GM18951 (cell line): ENCODE measurements around the gene UBR4.

Source experiments
- POLR2A ChIP-seq: IDR thresholded peaks from 4 replicates; pipeline ENCODE4 v1.6.1; 2011; ENCODE audit warnings: mild to moderate bottlenecking; ENCODE audit not compliant: insufficient read length, insufficient read depth; ENCODE audit errors: extremely low read depth
- in situ Hi-C: fragments of 300-500 bp; cut with MboI; formaldehyde crosslinking; loops from one replicate; pipeline ENCODE4 v1.12.0; 2022; ENCODE audit warnings: low sequenced_read_pairs, mixed read lengths, inconsistent platforms; ENCODE audit not compliant: unreplicated experiment

The UBR4 gene

DNA sequence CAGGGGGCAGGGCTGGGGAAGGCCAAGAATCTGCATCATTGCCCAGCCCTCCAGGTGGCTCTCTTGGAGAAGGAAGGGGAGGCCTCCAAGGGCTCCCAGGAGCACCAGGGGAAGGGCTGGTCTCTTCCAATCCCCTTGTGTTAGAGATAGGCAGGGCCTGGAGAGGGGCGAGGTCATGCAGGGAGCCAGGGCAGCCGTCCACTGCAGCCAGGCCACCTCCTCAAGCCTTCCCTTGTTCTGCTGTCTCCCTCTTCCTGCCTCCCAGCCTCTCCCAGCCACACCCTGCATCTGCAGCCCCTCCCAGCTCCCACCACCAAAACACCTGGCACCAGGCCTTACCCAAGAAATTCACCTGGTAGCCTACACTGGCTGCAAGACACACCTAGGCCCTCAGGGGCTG, 148.3 kb downstream of the UBR4 start:
- in situ Hi-C loops, result no loop called here
- no peak for TF ChIP-seq POLR2A

DNA sequence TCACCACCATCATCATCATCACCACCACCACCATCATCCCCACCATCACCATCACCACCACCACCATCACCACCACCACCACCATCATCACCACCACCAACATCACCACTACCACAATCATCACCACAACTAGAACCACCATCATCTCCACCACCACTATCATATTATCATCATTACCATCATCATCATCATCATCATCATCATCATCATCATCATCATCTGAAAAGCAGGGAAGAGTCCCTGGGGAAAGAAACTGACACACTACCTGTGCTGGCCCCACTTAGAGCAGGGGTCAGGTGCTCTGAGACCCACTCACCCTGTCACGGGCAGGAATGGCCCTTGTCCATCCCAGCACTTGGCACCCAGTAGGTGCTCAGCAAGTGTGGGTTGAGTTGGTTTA, 148.7 kb downstream of the UBR4 start:
- TF ChIP-seq POLR2A, result no peak
- in situ Hi-C loops, result no loop called here

DNA sequence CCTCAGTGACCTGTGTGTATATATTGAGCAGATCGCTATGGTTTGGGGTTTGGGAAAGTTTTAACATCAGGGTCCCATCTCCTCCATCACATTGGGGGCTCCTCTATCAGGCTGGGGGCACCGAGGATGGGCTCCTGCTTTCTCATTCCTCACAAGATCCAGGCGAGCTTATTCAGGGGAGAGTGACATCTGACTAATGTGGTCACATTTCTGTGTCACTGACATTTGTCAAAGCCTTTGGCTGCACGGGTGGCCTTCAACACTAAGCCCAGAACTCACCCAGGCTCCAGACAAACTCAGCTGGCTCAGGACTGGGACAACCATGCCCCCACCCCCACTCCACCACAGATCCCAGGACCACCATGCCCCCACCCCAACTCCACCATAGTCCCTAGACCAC, 150.3 kb downstream of the UBR4 start:
- no peak for TF ChIP-seq POLR2A
- in situ Hi-C loops, result no loop called here

DNA sequence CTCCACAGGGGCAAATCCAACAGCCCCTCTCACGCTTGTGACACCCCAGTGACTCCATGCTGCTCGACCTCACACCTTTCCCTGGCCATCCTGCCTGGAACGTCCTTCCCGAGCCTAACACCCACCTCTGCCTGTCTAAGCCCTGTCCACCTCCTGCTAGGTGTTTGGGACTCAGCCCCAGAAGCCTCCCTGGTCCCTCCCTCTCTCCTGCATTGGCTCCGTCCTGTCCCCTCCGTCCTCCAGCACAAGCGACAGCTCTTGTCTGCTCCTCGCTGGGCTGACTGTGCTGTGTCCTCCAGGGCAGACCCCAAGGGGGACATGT, 151.6 kb downstream of the UBR4 start:
- in situ Hi-C loops, result no loop called here
- TF ChIP-seq POLR2A, result no peak

DNA sequence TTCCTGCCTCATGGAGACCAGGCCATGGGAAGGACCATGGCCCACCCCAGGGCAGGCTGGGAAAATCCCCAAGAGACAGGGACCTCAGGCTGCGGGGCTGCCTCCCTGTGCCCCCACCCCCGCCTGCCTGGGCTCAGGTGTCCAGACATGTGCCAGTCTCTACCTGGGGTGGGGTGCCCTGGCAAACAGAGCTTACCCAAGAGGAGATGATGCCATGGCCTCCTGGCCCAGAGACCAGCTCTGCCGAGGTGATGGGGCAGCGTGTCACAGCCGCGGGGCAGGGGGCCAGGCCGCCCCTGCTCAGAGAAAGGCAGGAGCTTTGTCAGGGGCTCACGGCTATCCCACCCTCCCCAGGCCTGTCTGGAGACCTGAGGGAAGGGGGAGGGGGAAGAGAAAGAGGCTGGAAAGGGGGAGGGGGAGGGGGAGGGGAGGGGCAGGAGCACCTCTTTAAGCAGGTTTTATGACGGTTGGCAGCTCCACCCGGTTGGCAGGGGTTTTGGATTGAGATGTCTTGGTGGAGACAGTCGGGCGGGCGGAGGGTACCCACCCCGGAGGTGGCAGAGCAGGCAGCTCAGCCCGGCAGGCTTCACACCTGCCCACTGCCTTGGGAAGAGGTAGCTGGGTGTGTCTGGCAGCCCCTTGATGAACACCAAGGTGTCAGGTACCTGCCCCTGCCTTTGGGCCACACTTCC, 152.1 kb downstream of the UBR4 start:
- in situ Hi-C loops, result no loop called here
- no peak for TF ChIP-seq POLR2A

DNA sequence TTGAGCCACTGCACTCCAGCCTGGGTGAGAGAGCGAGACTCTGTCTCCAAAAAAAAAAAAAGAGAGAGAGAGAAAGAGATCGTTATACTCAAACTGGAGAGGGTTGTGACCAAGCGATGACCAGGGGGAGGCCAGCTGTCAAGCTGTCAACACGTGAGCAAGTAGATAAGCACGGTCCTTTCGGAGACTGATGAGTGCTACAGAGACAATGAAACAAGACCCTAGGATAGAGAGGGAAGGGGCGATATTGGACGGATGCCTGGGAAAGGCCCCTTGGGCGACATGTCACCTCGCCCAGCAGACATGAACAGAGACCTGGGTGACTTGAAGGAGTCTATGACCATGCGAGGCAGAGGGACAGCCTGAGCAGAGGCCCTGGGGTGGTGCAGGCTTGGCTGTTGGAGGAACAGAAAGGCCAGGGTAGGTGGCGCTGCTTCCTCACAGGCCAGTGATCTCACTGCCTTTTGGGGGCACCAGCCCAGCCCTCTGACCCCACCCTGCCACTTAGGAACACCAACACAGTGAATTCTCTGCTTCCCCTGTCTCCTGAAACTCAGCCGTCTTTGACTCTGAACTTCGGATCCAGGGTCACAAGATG, 152.8 kb downstream of the UBR4 start:
- in situ Hi-C loops, result no loop called here
- no peak for TF ChIP-seq POLR2A

DNA sequence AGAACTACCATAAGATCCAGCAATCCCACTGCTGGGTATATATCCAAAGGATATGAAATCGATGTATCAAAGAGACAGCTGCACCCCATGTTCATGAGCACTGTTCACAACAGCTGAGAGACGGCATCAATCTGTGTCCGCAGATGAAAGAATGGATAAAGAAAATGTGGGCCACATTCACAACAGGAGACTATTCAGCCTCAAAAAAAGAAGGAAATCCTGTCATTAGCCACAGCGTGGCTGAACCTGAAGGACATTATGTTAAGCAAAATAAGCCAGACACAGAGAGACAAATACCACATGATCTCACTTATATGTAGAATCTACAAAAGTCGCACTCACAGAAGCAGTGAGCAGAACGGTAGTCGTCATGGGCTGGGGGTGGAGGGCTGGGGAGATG, 154.4 kb downstream of the UBR4 start:
- TF ChIP-seq POLR2A, result no peak
- in situ Hi-C loops, result no loop called here

DNA sequence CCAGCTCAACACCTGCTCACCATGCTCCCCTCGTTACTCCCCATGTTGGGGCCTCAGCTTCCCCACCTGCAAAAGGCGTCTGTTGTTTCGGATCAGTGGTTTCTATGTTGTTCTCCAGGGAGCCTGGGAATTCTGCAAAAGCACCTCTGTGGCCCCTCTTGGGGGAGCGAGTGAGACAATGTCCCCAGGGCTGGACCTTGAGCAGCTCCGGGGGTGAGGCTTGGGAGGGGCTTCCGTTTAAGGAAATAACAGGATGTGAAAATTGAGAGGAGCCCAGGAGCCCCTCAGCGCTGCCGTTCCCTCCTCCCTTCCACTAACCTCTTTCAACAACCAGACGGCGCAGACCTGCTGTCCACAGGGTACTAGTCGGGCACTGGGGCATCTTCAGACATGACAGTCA, 155.1 kb downstream of the UBR4 start:
- in situ Hi-C loops, result no loop called here
- no peak for TF ChIP-seq POLR2A

DNA sequence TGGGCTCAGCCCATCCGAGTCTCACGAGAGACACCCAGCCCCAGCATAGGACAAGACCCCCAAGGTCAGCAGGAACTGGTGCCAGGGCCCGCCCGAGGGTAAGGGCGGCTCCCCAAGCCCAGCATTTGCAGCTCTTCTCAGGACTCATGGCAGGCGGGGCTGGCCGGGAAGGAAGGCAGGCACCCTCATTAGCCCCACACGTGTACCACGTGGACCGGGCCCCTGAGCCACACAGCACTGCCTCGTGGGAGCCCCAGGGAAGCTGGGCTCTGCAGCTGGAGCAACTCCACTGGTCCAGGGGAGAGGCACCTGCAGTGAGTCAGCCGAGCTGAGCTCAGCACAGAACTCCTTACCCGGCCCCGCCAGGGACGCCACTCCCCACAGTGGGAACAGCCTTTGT, 155.8 kb downstream of the UBR4 start:
- TF ChIP-seq POLR2A, result no peak
- in situ Hi-C loops, result no loop called here

DNA sequence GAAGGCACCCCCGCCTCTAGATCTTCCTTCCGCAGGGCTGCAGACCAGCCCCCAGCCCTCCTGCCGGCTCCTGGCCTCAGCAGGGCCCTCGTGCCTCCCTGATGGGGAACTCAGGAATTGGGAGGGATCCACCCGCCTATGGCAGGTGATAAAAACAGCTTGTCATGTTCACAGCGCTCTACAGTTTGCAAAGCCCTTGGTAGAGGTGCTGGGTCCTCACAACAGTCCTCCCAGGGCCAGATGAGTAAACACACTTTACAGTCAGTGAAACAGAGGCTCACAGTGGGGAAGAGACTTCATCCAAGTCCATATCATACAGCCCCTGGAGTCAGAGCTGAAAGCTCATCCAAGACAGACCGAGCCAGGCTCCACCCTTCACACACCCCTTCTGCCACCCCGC, 156.6 kb downstream of the UBR4 start:
- no peak for TF ChIP-seq POLR2A
- in situ Hi-C loops, result no loop called here

DNA sequence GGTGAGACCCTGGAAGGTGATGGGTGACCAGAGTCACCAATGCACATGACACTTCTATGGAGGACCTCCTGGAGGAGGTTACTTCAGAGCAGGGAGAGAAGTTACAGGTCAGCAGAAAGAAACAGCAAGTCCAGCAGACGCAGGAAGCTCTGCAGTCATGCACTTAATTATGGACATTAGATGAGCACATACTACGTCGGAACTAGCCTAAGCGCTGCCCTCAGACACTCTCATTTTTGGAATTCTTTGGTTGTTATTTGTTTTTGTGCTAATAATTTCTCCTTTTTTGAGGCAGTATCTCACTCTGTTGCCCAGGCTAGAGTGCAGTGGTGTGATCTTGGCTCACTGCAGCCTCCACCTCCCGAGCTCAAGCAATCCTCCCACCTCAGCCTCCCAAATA, 160.3 kb downstream of the UBR4 start:
- in situ Hi-C loops, result no loop called here
- TF ChIP-seq POLR2A, result no peak

DNA sequence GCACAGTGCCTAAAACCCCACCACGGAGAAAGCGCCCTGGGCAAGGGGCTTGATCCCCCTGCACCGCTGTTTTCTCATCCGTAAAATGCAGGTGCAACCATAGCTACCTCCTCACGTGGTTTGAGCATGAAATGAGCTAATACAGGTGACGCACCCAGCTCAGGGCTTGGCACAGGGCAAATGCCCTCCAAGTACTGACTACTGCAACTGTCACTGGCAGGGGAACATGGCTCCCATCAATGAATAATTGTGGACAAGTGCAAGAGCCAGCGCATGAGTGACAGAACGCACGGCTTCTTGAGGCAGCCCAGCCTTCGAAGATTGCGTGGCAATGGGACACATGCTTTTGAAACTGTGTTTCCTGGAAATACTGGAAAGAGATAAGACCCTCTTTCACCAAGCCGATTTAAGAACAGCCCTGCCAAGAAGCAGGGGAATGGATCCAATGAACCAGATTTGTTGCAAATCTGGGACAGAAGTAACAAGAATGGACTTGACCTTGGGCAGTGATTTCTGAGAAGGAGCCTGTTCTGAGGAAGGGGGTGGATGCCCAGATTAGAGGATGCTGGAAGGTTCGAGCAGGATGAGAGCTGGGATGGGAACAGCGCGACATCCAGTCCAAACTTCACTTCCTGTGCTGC, 160.8 kb downstream of the UBR4 start:
- in situ Hi-C loops, result no loop called here
- no peak for TF ChIP-seq POLR2A

DNA sequence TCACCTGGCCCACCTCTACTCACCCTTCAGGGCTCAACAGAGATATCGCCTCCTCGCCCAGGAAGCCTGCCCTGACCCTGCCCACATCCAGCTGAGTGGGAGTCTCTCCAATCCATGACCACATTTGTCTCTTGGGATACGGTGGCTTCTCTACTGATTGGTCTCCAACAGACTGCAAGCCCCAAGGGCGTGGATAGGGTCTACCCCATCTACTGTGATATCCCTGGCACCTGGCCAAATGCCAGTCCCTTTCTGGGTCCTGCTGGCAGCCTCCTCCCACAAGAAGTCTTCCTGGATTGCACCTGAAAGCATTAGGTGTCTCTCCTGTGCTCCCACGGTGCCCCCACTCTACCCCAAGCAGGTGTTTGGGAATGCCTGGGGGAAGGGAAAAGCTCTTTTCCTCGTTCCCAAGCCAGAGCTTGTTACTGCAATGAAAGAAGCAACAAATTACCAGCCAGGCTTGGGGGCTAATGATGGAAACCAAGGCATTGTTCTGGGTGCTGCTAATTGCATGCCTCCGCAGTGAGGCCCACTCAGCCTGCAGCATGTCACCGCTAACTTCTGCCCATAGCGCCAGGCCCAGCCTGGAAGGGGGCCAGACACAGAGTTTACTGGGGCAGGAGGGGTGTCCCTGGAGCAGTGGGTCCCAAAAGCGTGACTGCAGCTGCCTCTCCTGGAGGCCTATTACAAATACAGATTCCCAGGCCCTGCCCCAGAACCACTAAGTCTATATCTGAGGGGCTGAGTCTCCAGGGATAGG, 162.9 kb downstream of the UBR4 start:
- in situ Hi-C loops, result no loop called here
- TF ChIP-seq POLR2A, result no peak
